Measurements from ENCODE around the gene NUDT3.

The NUDT3 gene

DNA sequence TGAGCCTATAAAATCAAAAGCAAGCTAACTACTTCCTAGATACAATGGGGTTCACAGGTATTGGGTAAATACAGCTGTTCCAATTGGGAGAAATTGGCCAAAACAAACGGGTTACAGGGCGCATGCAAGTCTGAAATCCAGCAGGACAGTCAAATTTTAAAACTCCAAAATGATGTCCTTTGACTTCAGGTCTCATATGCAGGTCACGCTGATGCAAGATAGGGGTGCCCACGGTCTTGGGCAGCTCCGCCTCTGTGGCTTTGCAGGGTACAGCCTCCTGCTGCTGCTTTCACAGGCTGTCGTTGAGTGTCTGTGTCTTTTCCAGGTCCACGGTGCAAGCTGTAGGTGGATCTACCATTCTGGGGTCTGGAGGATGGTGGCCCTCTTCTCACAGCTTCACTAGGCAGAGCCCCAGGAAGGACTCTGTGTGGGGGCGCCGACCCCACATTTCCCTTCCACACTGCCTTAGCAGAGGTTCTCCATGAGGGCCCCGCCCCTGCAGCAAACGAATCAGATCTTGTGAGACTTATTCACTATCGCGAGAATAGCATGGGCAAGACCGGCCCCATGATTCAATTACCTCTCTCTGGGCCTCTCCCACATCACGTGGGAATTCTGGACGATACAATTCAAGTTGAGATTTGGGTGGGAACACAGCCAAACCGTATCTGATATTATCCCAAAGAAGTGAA is 131.7 kb downstream of the NUDT3 start:
- H3K27ac ChIP-seq, result no peak overlapping the region
- TF ChIP-seq, protein P1, sequence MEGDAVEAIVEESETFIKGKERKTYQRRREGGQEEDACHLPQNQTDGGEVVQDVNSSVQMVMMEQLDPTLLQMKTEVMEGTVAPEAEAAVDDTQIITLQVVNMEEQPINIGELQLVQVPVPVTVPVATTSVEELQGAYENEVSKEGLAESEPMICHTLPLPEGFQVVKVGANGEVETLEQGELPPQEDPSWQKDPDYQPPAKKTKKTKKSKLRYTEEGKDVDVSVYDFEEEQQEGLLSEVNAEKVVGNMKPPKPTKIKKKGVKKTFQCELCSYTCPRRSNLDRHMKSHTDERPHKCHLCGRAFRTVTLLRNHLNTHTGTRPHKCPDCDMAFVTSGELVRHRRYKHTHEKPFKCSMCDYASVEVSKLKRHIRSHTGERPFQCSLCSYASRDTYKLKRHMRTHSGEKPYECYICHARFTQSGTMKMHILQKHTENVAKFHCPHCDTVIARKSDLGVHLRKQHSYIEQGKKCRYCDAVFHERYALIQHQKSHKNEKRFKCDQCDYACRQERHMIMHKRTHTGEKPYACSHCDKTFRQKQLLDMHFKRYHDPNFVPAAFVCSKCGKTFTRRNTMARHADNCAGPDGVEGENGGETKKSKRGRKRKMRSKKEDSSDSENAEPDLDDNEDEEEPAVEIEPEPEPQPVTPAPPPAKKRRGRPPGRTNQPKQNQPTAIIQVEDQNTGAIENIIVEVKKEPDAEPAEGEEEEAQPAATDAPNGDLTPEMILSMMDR (conservative IDR thresholded peaks at IDR 0.05), result no peak
- TF ChIP-seq ZFX (IDR thresholded peaks at IDR 0.05), result no peak

DNA sequence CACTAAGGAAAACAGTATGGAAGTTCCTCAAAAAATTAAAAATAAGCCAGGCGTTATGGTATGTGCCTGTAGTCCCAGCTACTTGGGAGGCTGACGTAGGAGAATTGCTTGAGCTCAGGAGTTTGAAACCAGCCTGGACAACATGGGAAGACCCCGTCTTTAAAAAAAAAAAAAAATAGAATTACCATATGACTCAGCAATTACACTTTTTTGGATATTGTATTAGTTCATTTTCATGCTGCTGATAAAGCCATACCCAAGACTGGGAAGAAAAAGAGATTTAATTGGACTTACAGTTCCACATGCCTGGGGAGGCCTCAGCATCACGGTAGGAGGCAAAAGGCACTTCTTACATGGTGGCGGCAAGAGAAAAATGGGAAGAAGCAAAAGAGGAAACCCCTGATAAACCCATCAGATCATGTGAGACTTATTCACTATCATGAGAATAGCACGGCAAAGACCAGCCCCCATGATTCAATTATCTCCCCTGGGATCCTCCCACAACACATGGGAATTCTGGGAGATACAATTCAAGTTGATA is 132.9 kb downstream of the NUDT3 start:
- no peak overlapping the region for H3K27ac ChIP-seq
- no peak for TF ChIP-seq ZFX (IDR thresholded peaks at IDR 0.05)
- TF ChIP-seq, protein P1 (conservative IDR thresholded peaks at IDR 0.05), result no peak

DNA sequence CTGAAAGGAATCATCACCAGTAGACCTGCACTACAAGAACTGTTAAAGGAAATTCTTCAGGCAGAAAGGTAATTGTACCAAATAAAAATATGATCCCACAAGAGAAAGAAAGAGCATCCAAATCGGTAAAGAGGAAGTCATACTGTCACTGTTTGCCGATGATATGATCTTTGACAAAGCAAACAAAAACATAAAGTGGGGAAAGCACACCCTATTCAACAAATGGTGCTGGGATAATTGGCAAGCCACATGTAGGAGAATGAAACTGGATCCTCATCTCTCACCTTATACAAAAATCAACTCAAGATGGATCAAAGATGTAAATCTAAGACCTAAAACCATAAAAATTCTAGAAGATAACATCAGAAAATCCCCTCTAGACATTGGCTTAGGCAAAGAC is 140.1 kb downstream of the NUDT3 start:
- peak overlapping the region; percentile 54; the same call in 1 of the 2 replicates for H3K27ac ChIP-seq

DNA sequence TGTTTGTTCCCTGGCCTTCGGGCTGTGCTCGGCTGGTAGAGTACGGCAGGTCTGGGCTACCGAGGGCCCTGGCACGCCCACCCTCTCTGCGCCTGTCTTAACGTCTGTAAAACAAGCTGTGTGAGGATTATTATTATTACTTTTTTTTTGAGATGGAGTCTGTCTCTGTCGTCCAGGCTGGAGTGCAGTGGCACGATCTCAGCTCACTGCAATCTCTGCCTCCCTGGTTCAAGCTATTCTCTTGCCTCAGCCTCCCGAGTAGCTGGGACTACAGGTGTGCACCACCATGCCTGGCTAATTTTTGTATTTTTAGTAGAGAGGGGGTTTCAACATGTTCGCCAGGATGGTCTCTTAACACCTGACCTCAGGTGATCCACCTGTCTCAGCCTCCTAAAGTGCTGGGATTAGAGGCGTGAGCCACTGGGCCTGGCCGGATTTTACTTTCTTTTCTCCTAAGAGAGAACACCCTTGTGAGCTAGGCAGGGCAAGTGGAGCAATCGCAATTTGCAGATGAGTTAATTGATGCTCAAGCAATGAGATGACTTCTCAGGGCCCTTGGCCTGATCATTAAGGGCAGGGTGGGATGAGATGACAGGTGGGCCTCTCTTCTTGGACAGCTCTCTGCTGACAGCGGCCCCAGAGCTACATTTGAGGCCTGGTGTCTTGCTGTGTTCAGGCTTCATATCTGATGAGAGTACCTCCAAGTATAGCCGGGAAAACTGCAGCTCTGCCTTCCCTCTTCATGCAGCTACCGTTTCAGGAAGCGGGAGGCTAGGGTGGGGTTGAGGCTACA is 142.8 kb downstream of the NUDT3 start:
- no peak for TF ChIP-seq ZFX (IDR thresholded peaks at IDR 0.05)
- TF ChIP-seq, protein P1 (conservative IDR thresholded peaks at IDR 0.05), result no peak
- H3K27ac ChIP-seq, result peak overlapping the region; percentile 82

DNA sequence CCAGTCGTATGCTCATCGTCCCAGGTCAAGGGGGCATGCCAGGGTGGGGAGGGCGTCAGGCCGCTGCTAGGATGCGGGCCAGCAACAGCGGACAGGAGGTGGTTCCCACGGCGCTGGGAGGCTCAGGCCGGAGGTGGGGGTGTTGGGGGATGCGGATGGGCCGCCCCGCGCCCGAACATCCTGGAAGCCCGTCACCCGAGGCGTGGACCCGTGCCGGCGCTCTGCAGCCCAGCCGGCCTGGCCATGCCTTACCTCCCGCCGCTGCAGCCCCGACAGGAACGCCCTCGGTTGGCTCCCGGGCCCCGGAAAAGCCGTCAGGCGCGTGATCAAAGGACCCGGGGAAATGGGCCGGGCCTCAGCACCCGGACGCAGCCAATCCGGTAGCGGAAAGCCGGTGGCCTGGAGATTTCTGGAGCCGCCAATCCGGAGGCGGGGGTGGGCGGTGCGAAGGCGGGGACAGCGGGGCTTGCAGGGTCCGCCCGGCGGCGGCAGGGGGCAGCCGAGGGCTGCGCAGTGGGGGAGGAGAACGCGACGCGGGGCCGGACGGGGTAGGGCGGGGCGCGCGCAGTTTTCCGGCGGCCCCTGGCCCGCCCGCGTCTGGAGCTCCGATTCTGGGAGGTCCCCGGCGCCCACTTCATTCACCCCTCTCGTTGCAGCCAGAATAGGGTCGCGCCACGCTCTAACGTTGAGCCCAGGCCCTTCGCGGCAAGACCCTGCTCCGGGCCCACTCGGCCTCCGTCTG is 143.6 kb downstream of the NUDT3 start, which contains the start of gene SMIM29:
Gene SMIM29, minus strand, starts transcription at position 280 of the 742 bp plus-strand sequence. CDS start 1,215 bp downstream, outside the sequence.
- peak within 1 kb of the TSS; percentile 82 for H3K27ac ChIP-seq

DNA sequence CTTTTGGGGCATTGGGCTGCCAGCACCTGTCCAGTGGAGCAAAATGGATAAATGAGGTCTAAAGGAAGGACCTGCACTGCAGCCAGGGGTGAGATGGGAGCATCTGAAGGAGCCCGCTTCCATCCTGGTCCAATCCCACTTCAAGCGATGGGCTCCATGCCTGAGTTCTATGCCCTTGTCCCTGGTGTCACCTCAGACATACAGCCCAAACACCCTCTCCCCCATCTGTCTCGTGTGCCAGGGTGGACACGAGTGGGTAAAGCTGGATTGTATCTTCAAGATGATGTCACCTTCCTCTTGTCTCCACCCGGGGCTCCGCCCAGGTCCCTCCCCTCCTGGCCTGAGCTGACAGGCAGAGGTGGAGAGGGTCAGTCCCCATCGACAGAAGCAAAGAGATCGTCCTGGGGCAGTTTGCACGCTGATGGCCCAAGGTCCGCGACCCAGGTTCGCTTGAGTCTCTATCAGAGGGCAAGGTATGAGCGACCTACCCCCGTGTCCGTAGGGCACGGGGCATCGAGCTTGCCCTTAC is 144.2 kb downstream of the NUDT3 start:
- peak overlapping the region; percentile 82 for H3K27ac ChIP-seq
- TF ChIP-seq ZFX (IDR thresholded peaks at IDR 0.05), result no peak
- TF ChIP-seq, protein P1 (conservative IDR thresholded peaks at IDR 0.05), result no peak

More for the DNA sequence above, 143.6 kb downstream of the NUDT3 start, which contains the start of gene SMIM29:
- TF ChIP-seq, protein P1 (conservative IDR thresholded peaks at IDR 0.05), result peak; percentile 97
- TF ChIP-seq ZFX (IDR thresholded peaks at IDR 0.05), result peak; percentile 14; the same call in 1 of the 2 replicates

DNA sequence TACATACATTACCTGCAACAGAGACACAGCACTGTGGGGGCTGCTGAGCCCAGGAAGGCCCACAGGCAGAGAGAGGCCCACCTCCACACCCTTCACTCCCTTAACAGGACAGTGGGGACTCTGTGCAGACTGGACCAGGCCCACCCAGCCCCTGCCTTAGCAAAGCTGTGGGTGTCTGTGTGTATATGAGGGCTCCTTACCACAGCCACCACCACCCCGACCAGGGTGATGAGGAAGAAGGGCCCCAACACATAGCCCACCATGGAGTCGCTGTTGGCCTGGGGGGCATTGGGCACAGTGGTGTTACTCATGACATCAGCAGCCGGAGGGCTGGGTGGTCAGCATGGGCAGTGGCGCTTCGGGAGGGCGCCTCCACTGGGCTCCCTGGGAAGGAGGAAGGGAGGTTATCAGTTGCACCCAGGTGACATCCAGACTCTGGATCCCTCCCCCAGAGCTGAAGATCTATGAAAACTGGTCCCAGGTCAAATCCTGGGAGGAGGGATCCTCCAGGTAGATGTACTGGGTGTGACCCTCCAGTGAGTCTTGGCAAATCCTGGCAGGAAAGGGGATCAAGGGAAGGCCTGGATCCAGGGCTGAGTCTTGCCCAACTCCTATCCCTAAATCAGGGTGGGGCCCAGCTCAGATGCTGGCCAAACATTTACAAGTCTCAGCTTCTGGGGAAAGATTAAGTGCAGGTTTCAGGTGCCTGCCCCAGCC is 144.8 kb downstream of the NUDT3 start:
- H3K27ac ChIP-seq, result peak overlapping the region; percentile 82
- no peak for TF ChIP-seq ZFX (IDR thresholded peaks at IDR 0.05)
- TF ChIP-seq, protein P1 (conservative IDR thresholded peaks at IDR 0.05), result no peak
